Lung microvascular endothelial cell (primary cell): ENCODE measurements around the gene FAS. TPM values are rescaled to one million over a fixed set of nuclear protein-coding genes. Genes with fewer than 3 reads are reported as not detected.

Experiments used
- DNase-seq, 2 donors: peaks; one replicate each; pipeline versions ENCODE4 v3.0.0 to v3.0.0-alpha.2; 2010; ENCODE audit warnings: low read depth in 2 of 2
- total RNA-seq: library from RNA; depleted of rRNA; stranded (reverse); fragments of >200 nt; gene quantifications from 2 replicates; pipeline ENCODE4 v1.2.1, GENCODE V29; 2014

FAS gene
- total RNA-seq, 1 donor from 2014 or later: 2.4 TPM

GRCh38 chr10:89035461-89035860 is 44.9 kb downstream of the FAS start:
- no peak for DNase-seq

GRCh38 chr10:89037096-89037495 is 46.5 kb downstream of the FAS start:
- no peak for DNase-seq

- DNase-seq: no peak
Observed at GRCh38 chr10:89042562-89042961, 52.0 kb downstream of the FAS start.

GRCh38 chr10:89043052-89043451 is 52.5 kb downstream of the FAS start:
- DNase-seq: no peak

GRCh38 chr10:89047397-89047796 is 56.8 kb downstream of the FAS start:
- no peak for DNase-seq

GRCh38 chr10:89051593-89051992 is 61.0 kb downstream of the FAS start:
- no peak for DNase-seq

- no peak for DNase-seq
Observed at GRCh38 chr10:89053555-89053954, 63.0 kb downstream of the FAS start.

- no peak for DNase-seq
Observed at GRCh38 chr10:89055159-89055558, 64.6 kb downstream of the FAS start.

GRCh38 chr10:89062861-89063260 is 72.3 kb downstream of the FAS start:
- DNase-seq: peak; percentile 53 to 56

GRCh38 chr10:89063465-89063864 is 72.9 kb downstream of the FAS start:
- no peak for DNase-seq

GRCh38 chr10:89064748-89065147 is 74.2 kb downstream of the FAS start:
- peak in 1 of 2 donors; percentile 12 for DNase-seq

Other genes starting within 250 kb of the FAS start
- gene LIPN, start 230.8 kb upstream of the FAS start, total RNA-seq: not detected in 2 replicates
- not detected in 2 replicates for gene LIPM, start 188.1 kb upstream of the FAS start, total RNA-seq
- gene ANKRD22, start 139.0 kb upstream of the FAS start, total RNA-seq: not detected in 2 replicates
- gene STAMBPL1, start 110.6 kb upstream of the FAS start, total RNA-seq: 0.22 and 1.2 TPM in 2 replicates
- 3.2 and 12.0 TPM in 2 replicates for gene ACTA2, start 38.0 kb upstream of the FAS start, total RNA-seq
- gene CH25H, start 216.5 kb downstream of the FAS start, total RNA-seq: 3.0 and 4.4 TPM in 2 replicates